ENCODE results near the gene MINK1. TPM values are rescaled to one million over a fixed set of nuclear protein-coding genes. Genes with fewer than 3 reads are reported as not detected.

Gene MINK1
- total and polyA plus RNA-seq, 2 of the 13 experiments (the other 11 are each of a cell fraction or from before 2014, with no cell fraction given), result 17.2 to 63.9 TPM

DNA sequence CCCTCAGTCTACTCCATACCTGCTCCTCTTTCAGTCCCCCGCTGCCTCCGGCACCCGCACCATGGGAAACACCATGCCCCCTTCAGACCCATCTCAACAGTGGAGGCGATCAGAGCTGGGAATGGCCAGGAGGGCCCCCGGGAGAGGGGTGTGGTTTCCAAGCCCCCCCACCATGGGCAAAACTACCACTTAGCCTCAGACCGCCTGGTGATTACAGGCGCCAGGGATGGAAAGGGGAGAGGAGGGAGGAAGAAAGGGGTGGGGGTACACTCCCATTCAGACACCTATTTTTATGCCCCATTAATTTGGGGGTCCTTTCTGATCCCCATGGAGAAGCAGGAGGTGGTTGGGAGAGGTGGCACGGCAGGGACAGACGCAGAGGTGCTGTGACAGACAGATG is 30.9 kb upstream of the MINK1 start, which contains the start of gene C17orf114:
Gene C17orf114, minus strand, starts transcription at position 101 of the 400 bp plus-strand sequence.
- Histone ChIP-seq H2AFZ (ENCODE audit: low read length) (no peak within 1 kb of the TSS), H3K36me3 (replicated peaks in 1 of 2; ENCODE audit: control insufficient read depth in 1 of 2, insufficient read depth in 2 of 2, low read length in 2 of 2) (peaks cover 8 to 17% of the 10 kb centered on the region in 2 experiments), H4K20me1 (ENCODE audit: insufficient read depth, low read length) (no peaks in the 10 kb centered on the region), H3K4me3 (replicated peaks in 1 of 3; ENCODE audit: insufficient read depth in 1 of 3, low read depth in 2 of 3, low read length in 3 of 3) (no peak within 1 kb of the TSS), H3K27ac (ENCODE audit: extremely low read length, insufficient read depth, low read length) (no peak within 1 kb of the TSS), H3K9ac (ENCODE audit: insufficient read depth, low read depth, low read length) (no peak within 1 kb of the TSS), H3K4me2 (ENCODE audit: low read depth, low read length) (no peak within 1 kb of the TSS), H3K4me1 (ENCODE audit: insufficient read depth, low read length) (peaks cover 8% of the 10 kb centered on the region), H3K9me3 (ENCODE audit: low read length) (no peaks in the 10 kb centered on the region), H3K27me3 (ENCODE audit: control insufficient read depth in 1 of 2, insufficient read depth in 2 of 2, low read length in 2 of 2) (no peaks in the 10 kb centered on the region), H3K79me2 (ENCODE audit: insufficient read depth, low read length) (peaks cover 6% of the 10 kb centered on the region)
- TF ChIP-seq FOXC1 (CRISPR knock-in tag; IDR thresholded peaks at IDR 0.05; ENCODE audit: borderline replicate concordance) (no peak), YEATS4 (CRISPR knock-in tag; IDR thresholded peaks at IDR 0.05; ENCODE audit: borderline replicate concordance) (no peak), KDM6A (CRISPR knock-in tag; IDR thresholded peaks at IDR 0.05; ENCODE audit: low read depth) (no peak), ZNF350 (CRISPR knock-in tag; IDR thresholded peaks at IDR 0.05; ENCODE audit: borderline replicate concordance, low read depth) (no peak), TARDBP (CRISPR knock-in tag; IDR thresholded peaks at IDR 0.05) (no peak), CAMTA2 (CRISPR knock-in tag; IDR thresholded peaks at IDR 0.05; ENCODE audit: borderline replicate concordance) (no peak), CHD2 (IDR thresholded peaks at IDR 0.05; ENCODE audit: low read depth, low read length) (no peak), RAD51 (IDR thresholded peaks at IDR 0.05; ENCODE audit: borderline replicate concordance) (no peak), ZFY (CRISPR knock-in tag; IDR thresholded peaks at IDR 0.05) (no peak), BRD4 (CRISPR knock-in tag; IDR thresholded peaks at IDR 0.05) (no peak), ZNF687 (CRISPR knock-in tag; IDR thresholded peaks at IDR 0.05) (no peak), ZNF781 (CRISPR knock-in tag; IDR thresholded peaks at IDR 0.05; ENCODE audit: borderline replicate concordance, not compliant biosample characterization) (no peak)
- in situ Hi-C loops (cut with HindIII; ENCODE audit: extremely low pct_ligation_motif_present, low pct_unique_long_range_greater_than_20kb) (no loop called here), intact Hi-C loops (cut with micrococcal nuclease; ENCODE audit: unreplicated experiment) (no loop called here)
- ChIA-PET POLR2A (no interaction called here), CTCF (ENCODE audit: low intra/inter-chr PET ratio, low total read pairs) (no interaction called here)
- ATAC-seq (no peak), DNase-seq (ENCODE audit: low spot score) (no peak), FAIRE-seq (no peak)
- WGBS (ENCODE audit: low lambda C conversion rate), result 82% methylated on average over 9 of the region's 9 CpGs
- no TSS peak for BruUV-seq (replicated peaks)
